ENCODE measurements around the gene RND3.

RND3 gene

DNA sequence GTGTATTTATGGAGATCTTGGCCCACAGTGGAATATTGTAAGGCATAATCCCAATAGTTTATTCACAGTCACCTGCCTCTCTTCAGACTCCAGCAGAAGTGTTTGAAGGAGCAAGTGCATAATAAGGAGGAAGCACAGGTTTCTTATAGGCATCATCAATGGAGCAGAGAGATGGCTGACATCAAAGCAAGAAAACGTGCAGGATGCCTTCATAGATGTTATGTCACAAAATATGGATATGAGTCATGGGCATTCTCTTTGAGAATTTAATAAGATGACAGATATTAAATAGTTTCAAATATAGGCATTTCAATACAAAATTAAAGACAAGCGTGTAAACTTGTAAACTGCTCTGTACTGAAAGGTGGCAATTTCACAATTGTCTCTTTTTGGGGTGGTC, 4.0 kb upstream of the RND3 start:
- DNase-seq = no peak

DNA sequence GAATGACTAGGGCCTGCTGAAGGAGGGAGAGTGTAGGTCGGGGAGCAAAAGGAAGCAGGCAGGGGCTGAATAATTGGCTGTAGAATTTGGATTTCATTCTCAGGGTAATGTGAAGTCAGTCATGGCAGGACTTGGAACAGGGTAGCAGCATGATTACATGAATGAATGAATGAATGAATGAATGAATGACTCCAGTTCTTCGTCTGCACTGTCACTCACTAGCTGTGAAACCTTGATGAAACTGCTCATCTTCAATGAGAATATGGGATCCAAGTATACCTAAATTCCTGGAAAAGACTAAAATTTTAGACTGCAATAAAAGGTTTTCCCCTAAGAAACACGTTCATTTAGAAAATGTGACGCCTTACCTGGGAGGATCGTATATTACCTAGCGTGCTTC, 3.0 kb upstream of the RND3 start:
- no peak for DNase-seq

DNA sequence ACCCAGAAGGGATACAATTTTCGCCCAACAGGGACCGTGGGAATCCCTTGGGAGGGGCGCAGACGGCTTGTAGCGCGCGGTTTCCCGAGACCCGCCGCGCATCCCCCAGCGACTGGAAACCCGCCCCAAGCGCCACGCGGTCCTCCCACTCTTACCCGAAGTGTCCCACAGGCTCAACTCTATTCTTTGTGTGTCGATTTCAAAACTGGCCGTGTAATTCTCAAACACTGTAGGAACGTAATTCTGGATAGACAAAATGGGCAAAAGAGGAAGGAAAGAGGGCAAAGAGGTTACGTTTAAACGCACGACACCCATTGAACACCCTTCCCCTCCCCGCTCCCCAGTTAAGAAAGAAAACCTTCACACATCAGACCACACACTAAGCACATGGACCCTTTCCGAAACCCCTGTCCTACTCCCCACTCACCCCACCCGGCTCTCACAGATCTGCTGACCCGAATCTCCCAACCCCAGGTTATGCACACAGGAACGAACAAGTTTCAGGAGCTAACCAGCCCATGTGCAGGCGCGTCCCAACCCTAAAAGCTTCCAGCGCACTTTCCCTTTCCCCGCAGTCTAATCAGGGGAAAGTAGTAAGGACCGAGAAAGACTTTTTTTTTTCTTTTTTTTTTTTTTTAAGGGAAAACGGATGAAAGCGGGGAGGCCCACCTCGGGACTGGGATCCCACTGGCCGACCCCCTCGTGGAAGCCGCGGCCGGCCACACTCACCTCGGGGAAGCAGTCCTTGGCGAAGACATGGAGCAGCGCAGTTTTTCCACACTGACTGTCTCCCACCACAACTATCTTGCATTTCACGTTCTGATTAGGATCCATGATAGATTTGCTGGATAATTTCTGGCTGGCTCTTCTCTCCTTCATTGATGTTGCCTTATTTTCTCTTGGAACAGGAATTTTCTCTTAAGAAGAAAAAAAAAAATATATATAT, 655 bp downstream of the RND3 start:
- peak; percentile 66 for DNase-seq

DNA sequence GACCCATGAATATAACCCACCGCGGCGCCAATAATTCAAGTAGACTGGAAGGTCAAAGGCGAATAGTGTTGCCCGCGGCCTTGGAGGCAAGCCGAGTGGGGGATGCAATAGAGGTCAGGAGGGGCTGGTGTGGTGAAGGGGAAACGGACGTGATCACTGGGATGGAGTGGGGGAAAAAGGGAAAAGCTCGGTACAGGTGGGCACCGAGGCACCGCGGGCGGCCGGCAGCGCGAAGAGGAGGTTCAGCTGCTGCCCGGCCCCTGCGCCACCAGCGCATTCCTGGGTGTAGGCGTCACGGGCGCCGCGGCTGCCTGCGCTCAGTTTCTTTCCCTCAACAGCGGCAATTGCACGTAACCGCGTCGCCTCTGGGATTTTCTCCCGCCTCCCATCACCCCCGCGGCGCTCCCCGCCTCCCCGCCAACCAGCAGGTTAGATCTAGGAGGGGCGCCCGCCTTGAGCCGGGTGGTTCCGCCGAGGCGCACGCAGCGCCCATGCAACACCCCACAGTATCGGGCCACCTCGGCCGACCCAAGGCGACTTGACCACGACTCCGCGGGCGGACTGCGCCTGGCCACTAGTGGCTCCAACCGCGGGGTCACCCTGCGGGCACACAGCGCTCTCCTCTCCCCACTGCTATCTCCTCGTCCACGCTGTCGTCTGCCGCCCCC, 1.5 kb downstream of the RND3 start:
- DNase-seq = peak; percentile 81

DNA sequence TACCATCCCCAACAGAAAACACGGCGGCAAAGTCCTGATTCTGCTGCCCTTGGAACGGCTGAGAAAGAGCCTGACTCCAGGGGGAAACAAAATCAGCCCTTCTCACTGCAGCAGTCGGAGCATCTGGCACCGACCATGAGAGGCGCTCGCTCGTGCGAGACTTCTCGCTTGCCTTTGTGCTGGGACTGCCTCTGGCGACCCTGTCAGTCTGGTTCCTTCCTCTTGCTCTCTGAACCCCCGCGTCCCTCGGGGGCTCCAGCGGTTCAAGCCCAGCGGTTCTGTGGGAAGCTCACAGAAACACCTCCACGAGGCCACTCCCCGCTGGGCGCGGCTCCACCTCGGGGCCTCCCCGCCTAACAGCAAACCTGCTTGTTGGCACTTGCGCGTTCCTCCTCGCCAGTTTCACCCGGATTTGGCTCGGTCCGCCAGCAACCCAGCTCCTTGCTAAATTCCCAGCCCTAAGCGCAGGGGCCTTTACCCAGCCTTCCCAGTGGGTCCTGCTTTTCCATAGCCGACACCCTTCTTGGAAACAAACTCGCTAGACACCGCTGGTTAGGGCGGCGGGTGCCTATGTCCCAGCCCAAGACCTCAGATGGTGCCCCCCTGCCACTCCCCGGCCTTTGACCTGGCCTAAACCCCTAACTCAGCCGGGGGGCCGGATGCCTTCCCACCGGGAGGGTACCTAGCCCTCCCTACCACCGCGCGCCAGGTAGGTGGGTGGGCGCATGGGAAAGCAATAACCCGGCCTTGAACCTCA, 2.2 kb downstream of the RND3 start:
- peak; percentile 89 for DNase-seq

DNA sequence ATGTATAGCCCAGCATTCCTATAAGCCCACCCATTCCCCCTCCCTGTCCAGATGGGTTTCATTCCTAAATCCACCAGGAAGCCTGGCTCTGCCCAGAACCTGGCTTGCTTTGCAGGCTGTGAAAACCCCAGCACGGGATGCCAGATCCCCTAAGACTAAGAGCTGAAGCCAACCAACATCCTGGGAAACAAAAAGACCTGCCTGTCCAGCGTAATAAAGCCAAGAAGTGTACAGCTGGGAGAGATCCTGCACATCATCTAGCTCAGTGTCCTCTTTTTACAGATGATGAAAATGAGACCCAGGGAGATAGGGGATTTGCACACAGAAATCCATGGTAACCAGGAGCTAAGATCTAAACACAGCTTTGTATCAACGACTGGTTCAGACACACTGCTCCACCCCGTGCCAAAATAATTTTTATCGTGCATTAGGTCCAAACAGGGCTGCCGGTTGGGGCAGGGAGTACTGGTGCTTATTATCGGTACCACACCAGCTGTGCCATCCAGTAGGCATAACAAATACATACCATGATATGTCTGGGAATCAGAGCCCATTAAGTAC, 2.9 kb downstream of the RND3 start:
- DNase-seq = peak; percentile 32

DNA sequence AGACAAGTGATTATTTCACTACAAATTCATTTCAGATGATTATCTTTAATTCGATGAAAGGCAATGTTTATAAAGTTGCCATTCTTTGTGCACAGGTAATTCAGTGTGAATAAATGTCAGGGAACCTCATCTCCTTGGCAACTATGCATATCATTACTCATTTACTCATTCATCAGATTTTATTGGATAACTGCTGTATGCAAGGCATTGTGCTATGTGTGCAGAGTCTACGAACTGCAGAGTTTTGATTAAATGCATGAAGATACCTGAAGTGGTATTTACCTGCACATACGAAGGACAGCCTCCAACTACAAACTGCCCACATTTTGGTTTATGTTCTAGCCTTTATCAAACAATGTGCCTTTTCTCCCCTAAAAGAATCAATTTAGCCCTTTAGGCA, 3.5 kb downstream of the RND3 start:
- no peak for DNase-seq

DNA sequence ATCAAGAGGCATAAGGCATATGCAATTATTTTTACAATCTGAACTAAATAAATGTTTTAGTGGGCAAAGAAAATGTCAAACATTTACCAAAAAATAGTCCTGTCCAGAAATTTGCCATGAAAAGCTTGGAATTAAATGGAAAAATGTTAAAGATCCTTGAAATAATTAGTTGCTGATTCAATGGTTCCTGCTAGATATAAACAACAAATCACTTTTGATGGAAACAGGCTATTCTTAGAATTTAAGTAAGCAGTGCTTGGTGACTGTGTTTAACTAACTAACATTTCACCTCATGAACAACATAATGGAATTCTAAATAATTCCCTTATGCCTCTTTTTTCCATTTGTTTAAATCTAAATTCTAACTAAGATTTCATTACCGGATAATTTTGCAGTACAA, 3.9 kb downstream of the RND3 start:
- DNase-seq = no peak

DNA sequence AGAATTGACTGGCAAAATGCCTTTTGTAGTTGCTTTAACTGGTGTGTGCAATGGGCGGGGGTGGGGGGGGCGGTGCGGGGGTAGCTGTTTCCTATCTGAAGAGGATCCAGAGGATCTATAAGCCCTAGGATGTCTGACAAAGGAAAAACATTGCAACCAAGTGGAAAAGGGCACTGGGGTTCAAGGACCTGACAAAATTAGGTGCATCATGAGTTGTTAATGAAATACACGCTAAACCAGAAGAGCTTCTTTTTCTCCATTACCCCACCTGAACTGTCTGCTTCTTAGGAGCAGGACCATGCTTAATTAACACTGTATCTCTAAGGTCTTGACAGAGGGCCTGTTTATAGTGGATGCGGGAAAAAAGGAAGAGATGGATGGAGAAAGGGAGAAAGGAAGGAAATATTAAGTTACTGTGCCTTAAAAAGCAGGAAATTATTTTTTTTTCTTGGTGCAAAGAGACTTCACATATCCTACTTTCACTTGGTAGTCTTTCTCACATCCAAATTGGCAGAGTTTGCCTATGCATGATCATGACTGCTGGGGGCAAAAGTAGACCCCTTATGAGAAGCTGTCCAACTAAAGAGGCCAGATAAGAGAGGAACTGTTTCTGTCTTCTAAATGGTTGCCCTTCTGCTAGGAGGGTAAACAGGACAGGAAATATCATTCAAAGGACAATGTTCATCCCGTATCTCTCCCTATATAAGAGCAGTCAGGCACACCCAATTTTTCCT, 4.6 kb downstream of the RND3 start:
- DNase-seq = no peak

DNA sequence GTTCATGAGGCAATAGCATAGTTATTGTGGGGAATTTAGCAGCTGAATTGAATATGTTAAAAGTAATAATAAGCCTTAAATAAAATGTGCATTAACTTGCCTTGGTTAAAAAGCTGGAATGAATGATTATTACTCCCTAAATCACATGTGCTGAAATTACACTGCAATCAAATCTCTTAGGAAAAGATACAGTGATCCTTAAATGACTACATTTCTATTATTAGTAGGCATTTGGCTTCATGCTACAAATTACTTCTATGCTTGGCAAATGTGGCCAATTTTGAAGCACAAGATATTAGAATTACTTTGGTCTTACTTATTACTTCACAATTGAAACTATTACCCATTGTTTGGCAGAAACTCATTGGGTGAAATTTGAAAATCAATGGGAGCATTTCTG, 5.4 kb downstream of the RND3 start:
- DNase-seq = no peak

DNA sequence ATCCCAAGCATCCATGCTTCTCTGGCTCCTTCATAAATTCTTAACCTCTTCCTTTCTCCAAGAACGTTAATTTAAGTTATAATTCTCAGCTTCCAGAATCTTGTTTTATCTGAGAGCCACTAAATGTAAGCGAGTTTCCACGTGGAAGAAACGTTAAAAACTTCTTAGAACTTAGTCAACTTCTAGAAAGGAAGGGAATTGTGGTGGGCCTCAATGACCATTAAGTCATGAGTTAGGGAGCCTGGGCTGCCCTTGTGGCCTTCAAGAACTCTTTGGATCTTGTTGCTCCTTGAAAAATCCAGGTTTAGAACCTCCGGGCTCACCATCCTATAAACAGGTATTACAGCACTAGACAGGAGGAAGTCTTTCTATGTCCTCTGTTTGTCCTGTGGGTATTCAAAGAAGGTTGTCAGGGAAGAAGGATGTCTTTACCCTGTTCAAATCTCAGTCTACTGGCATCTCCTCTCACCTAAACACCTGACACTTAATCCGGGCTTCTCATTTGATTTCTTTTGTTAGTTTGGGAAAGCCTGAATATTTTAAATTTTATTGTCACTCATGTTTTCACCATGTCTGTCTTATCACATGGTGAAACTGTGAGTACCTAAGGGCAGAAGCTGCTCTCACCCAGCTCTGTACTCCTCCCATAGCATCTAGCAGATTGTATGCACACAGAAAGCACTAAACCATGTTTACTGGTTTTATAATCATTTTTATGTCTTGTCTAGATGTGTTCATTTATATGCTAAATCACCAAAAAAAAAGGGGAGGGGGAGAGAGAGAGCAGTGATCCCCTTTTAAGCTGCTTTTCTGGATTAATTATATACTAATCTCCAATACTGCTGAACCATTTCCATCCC, 6.3 kb downstream of the RND3 start:
- DNase-seq = no peak

DNA sequence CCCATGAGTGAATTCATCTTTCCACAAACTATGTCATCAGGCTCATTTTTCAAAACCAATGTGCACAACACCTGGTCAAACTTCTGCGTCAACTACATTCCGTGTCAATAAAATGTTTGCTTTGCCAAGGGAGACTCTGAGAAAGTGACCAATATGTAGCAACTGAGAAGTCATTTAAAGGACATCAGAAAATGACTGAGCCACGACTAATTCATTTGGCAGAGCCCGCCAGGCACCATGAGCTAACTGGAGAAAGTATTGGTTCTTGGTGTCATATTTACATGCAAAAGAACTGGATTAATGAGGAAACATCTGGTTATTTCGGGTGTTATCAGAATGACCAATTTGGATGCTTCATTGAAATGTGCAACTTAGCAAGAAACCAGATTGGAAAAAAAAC, 7.2 kb downstream of the RND3 start:
- peak; percentile 25 for DNase-seq

DNA sequence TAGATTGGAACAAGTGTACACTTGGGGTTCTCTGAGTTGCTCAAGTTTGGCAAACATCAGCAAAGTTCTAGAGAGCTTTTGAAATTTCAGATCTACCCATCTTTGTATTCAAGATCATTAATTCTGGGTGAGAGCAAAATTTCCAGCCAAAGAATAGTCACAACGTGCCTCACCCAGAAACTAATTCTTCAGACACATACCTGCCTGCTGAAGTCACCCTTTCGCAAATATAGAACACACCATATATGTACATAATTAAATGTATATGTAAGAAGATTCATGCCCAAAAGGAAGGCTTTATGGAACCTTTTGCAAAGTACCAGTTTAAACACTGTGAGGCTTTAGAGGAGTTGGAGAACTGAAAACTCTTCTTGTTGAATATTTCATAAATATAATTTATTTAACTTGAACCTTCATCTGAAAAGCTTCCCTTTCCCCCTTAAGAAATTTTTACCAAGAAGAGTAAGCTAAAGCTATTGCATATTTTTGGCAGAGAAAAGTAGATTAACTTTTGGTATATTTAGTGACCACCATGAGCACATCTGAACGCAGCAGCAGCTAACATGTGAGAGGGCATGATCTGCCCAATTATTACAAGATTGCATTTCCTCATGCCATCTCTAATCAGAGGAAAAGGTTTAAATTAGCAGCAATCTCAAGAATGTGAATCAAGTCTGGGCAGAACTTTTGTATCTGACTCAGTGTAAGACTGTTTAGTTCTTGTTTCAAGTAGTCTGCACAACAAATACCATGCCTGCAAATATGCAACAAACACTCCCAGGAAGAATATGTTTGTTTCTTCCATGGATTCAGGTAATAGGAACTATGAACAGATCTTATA, 8.2 kb downstream of the RND3 start:
- no peak for DNase-seq

DNA sequence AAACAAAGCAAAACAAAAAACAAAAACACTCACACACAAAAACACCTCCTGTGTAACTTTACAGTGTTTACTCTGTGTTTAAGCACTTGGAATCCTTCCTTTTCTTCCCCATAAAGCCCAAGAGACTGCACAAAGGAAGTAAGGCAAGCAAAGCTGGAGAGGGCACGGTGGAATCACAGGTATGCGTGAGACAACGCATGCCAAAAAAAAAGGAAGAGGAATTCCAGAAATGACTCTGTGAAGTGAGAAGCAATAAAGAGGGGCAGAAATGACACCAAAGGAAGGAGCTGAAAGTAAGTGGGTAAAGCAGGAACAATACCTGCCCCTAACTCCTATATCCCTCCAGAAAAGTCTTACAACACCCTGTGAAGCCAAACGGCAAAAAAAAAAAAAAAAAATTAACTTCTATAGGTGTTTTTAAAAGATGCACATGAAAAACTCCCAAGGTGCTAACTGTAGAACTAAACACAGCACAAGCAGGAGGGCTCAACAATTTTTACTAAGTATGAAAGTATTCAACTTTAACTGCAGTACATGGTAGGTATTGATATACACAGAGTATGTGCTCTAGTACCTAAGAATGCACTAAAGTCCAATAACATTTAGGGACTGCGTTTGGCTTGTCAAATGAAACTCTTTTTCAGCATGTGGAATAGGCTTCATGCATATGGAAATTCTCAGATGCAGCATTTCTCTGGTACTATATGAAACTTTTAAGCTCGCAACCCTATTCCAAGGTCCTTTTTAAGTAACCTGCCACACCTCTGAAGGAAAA, 9.1 kb downstream of the RND3 start:
- DNase-seq = no peak

DNA sequence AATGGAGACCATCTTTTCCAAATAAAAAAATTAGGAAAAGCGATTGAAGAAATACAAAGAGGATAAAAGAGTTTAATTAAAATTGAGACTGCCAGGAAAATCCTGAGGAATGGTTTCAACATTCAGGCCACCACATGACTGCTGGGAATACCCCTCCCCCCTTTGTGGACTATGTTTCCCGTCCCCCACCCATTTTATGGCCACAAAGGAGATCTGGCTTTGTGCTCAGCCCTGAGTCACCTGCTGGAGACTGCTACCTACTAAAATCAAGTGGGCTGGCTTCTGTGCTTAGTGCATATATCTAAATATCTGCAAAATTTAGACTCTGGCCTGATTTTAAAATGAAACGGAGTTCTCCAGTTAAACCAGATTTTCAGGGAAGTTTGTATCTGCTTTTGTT, 10.1 kb downstream of the RND3 start:
- DNase-seq = no peak

DNA sequence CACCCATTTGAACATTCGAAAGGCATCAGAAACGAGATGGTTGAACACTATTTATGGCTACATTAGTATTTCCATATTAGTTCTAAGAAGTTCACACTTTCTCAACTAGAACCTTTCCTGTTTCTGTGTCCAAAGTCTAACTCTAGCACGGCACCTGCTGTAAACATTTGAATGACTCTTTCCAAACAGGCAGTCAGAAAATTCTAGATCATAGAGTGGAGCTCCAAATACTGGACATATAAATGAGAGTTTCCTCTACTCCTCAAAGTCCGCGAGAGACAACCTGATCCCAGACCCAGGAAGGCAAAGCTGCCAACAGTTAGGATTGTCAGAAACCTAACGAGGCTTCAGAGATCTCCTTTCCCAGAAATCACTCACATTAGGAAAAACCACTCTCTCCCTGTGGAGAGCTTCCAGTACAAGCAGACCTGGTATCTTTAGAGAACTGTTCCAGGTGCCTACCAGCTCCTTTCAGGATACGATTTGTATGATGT, 10.6 kb downstream of the RND3 start:
- no peak for DNase-seq

DNA sequence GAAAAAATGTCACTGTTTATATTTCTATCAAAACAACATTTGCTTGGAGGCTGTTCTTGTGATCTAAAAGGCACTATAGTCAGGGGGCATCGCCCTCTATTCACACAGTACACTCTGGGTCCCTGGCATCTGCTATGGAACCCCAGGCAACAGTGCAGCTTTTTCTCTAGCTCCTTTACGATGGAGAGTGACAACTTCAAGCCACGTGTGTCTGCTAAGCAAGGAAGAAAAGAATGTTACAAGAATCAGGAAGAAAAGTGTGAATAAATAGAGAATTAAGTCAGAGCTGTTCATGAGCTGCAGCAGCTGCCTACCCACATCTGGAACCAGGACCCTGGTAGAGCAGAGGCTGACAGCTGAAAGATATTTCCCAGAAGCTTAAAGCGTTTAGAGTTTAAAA, 11.2 kb downstream of the RND3 start:
- no peak for DNase-seq

DNA sequence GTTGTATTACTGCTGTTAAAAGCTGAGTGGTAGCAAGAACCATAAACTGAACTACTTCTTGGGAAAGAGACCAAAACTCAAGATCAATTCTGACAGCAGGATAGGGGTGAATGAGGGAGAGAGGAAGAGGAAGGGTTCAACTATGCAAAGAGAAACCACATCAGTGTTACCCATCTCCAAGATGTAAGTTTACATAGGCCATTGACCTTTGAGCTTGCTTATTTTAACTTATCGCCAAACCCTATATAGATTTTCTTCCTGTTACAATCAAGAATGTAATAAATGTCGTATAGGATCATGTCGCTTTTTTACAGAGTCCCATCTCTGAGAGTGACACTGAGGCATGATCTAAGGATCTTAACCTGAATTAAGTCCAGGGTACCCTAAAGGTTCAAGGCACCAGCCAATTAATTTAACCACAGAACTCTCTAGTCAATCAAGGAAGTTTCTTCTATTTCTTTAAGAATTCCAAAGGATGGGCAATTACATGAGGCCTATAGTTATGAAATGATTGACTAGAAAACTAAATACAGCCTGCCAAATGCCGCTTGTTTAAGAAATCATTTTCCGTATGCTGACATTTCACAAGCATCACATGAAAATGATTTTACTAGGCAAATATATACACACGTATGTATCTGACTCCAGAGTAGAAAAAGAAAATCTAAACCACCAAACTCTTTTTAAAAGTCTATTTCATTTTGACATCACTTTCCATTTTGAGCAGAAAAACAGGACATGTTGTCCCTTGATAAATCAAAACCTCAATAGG, 11.8 kb downstream of the RND3 start:
- DNase-seq = no peak

All from NCI-H2171 treated with DMSO at 0.1 percent for 48 hours (cell line).